ENCODE results near the gene HEATR5A.
"Not testable (repeated sequence)": the region's sequence is repeated elsewhere in the genome, so short reads cannot be mapped to it uniquely, and the experiment has no call there.

The HEATR5A gene
- 9.4 to 13.8 (median 10.0) reads per million in 3 experiments for total RNA-seq

- DNase-seq = peak; percentile 89
These were observed at the start of gene HEATR5A for GRCh38 chr14:31420319-31421111. Gene HEATR5A, minus strand, starts transcription at chr14:31420550. Its CDS starts 17,575 bp downstream, at chr14:31402975.

- DNase-seq = no peak
These were observed 46.2 kb upstream of the HEATR5A start for GRCh38 chr14:31466554-31466953.

DNA sequence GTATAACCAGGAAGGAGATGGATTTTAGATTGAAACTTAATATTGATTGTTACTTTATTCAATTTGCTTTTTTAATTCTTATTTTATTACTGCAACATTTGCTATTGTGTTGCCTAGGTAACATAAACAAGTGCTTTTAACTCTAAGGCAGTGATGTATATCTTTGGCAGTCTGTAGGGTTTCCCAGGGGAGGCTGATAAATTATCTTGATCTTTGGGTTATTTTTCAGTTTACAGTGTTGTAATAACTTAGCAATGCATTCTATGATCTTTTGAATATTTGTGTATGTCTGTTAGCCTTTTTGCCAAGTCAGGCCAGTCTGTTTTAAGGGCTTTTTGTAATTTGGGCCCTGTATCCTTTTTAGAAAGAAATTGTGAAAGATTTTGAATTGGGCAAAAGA, 44.8 kb upstream of the HEATR5A start:
- DNase-seq = no peak

DNA sequence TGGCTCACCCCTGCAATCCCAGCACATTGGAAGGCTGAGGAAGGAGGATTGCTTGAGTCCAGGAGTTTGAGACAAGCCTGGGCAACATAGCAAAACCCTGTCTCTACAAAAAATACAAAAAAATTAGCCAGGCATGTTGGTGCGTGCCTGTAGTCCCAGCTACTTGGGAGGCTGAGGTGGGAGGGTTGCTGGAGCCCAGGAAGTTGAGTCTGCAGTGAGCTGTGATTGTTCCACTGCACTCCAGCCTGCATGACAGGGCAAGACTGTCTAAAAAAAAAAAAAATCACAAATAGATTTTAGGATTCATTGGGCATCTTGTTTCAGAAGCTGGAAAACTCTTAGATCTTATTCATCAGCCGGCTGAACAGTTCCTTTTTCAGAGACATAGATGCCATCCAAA, 42.1 kb upstream of the HEATR5A start:
- not testable (repeated sequence) for DNase-seq

DNA sequence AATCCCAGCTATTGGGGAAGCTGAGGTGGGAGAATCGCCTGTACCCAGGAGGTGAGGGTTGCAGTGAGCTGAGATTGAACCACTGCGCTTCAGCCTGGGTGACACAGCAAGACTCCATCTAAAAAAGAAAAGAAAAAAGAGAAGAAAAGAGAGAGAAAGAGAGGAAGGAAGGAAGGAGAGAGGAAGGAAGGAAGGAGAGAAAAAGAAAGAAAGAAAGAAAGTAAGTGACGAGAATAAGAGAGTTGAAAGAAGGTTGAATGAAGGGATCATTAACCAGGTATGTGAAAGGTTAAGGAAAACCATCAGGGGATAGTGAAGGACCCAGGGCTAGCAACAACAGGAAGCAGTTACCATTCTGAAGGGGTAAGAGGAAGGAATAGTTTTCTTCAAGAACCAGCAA, 41.2 kb upstream of the HEATR5A start:
- DNase-seq = no peak

DNA sequence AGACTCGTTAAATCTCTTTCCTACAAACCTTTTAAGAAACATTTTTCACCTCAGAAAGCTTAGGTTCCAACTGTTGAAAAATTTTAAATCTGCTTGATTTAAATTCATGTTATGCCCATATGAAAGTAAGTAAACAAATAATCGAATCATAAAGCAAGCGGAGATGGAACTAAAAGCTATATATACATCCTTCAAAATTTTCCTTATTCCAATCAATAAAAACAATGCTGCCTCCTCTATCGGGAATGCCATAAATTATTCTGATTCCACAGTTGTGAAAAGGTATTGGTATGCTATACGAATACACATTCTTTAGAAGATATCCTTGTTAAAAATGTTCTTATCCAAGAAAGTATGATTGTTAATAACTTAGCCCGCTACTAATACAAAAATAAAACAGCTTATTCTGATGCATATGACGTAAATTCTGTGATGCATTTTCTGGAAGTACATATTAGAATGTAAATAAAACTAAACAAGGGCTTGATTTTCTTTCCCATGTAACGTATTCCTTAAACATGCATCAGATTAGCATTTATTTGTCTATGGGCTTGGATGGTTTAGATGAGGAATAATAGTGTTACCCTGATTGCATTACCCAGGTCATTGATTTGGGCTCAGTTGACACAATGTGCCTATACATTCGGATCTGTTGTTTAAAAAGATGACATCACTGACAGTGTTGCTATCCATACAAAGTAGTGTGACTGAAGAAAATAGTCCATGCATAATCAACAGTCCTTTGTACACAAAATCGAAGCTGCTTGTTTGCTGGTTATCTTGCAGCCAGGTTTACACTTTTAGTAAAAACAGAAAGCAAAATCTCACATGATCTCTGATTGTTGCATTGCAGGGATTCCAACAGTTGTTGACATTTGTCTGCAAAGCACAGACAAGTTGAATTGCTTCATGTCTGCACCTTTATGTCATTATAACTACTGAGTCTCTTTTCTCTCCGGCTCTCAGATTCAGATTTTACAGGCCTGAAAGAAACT, 37.6 kb upstream of the HEATR5A start:
- no peak for DNase-seq

- peak; percentile 84 for DNase-seq
These were observed 36.7 kb upstream of the HEATR5A start, which contains the start of gene DTD2 for GRCh38 chr14:31456841-31457664. Gene DTD2, minus strand, starts transcription at chr14:31457506. Its CDS starts 113 bp downstream, at chr14:31457393.

- peak; percentile 9 for DNase-seq
These were observed 29.7 kb upstream of the HEATR5A start for GRCh38 chr14:31449971-31450610.

GRCh38 chr14:31449136-31449535, 28.8 kb upstream of the HEATR5A start:
- no peak for DNase-seq

DNA sequence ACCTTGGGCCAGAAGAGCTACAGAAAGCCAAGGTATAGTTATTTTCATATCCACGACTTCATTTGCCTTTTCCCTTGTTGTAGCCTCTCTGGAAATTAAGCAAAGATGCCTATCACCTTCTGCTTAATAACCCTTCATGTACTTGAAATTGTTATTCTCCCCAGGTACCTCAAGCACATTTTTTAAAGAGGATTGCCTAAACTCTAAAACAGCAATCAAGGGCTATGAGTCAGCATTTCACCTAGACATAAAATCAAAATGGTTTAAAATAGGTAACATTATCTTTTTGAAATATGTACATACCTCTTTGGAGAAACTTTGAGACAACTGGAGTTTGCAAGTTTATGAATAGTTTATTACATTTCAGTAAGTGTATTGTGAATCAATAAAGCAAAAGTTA, 25.4 kb upstream of the HEATR5A start:
- no peak for DNase-seq

- DNase-seq = no peak
These were observed 21.9 kb upstream of the HEATR5A start for GRCh38 chr14:31442284-31442683.

GRCh38 chr14:31441273-31442111, 21.1 kb upstream of the HEATR5A start:
- DNase-seq = no peak

GRCh38 chr14:31440280-31440679, 19.9 kb upstream of the HEATR5A start:
- DNase-seq = no peak

- DNase-seq = no peak
These were observed 19.2 kb upstream of the HEATR5A start for GRCh38 chr14:31439561-31439960.

- not testable (repeated sequence) for DNase-seq
These were observed 16.8 kb upstream of the HEATR5A start for GRCh38 chr14:31437045-31437691.

GRCh38 chr14:31435276-31435675, 14.9 kb upstream of the HEATR5A start:
- DNase-seq = no peak

DNA sequence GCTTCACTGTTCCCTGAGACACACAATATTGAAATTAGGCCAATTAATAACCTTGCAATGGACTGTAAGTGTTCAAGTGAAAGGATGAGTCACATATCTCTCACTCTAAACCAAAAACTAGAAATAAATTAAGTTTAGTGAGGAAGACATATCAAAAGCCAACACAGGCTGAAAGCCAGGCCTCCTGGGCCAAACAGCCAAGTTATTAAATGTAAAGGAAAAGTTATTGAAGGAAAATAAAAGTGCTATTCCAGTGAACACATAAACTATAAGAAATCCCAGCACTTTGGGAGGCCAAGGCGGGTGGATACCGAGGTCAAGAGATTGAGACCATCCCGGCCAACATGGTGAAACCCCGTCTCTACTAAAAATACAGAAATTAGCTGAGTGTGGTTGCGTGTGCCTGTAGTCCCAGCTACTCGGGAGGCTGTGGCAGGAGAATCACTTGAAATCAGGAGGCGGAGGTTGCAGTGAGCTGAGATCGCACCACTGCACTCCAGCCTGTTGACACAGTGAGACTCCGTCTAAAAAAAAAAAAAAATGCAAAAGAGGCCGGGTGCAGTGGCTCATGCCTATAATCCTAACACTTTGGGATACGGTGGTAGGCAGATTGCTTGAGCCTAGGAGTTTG, 10.4 kb upstream of the HEATR5A start:
- no peak for DNase-seq

- DNase-seq = no peak
These were observed 9.4 kb upstream of the HEATR5A start for GRCh38 chr14:31429791-31430190.

DNA sequence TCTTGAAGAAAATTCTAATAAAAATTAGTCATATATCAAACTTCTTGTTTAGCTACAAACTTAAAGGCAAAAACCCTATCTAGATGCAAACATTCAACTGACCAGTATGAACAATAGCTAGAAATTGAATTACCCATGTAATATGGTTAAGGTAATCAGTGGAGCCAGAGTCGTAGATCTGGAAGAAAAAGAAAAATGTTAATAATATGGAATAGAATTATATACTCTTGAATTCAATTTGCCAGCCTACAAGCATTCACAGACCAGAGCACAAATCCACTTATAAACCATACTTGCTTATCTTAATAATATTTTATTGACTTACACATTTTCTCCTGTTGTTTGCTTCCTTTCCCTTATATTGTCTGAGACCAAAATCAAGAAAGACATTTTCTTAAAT, 7.7 kb upstream of the HEATR5A start:
- DNase-seq = no peak

DNA sequence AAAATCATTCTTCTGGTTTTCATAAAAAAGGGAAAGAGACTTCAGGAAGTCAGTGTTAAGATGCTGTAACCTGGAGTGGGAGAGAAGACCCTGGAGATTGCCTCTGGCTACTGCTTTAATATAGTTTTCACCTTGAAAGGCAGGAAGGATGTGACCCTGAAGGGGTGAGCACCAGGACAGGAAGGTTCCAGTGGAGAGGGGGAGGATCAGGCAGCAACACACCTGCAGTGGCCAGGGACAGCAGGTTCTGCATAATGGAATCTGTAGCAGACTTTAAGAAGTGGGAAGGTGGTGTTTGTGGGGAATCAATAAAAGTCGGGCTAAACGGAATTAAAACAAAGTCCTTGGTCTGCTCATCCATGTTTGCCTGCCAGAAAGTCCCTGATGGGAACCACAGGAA, 6.3 kb upstream of the HEATR5A start:
- no peak for DNase-seq
